NB4 (cell line): Measurements from ENCODE around the gene CELF4.

ENCODE experiments used
- POLR2A ChIP-seq: IDR thresholded peaks from 2 replicates; pipeline ENCODE4 v1.6.1; 2011; ENCODE audit warnings: mild to moderate bottlenecking; ENCODE audit not compliant: insufficient read length; ENCODE audit errors: extremely low read depth
- TF ChIP-seq, protein P1 (sequence below): IDR thresholded peaks from one replicate; pipeline ENCODE4 v1.5.1; 2012; ENCODE audit warnings: low read depth, low read length

DNA sequence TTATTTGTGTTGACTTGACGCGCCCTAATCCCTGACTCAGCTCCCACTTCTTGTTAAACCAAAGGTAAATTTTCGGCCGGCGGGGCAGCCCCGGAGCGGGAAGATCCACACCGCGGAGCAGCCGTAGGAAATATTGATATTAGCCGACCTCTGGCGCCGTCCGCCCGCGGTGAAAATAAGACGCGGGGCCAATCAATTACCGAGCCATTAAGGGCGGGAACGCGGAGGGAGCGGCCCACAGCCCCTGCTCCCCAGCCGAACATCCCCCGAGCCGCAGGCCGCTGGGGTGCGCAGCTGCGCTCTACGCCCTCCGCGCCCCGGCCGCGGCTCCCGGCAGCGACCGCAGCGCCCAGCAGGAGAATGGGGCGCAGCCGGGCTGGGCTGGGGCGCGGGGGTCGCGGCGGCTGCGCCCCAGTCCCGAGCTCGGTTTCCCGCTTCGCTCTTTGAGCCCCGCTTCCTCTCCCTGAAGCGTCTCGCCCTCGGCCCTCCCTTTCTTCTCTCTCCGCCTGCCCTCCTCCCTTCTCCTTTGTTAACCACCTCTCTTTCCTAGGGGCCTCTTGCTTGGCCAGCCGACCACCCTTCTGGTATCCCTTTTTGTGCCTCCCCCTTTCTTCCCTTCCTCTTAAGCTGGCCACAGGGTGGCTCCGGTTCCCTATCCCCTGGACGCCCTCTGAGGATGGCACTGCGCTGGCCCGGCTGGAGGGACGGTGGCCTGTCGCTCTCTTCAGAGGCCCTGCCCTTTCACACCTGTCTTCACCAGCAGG lies 40.9 kb downstream of the CELF4 start:
- TF ChIP-seq POLR2A = no peak
- TF ChIP-seq, protein P1, sequence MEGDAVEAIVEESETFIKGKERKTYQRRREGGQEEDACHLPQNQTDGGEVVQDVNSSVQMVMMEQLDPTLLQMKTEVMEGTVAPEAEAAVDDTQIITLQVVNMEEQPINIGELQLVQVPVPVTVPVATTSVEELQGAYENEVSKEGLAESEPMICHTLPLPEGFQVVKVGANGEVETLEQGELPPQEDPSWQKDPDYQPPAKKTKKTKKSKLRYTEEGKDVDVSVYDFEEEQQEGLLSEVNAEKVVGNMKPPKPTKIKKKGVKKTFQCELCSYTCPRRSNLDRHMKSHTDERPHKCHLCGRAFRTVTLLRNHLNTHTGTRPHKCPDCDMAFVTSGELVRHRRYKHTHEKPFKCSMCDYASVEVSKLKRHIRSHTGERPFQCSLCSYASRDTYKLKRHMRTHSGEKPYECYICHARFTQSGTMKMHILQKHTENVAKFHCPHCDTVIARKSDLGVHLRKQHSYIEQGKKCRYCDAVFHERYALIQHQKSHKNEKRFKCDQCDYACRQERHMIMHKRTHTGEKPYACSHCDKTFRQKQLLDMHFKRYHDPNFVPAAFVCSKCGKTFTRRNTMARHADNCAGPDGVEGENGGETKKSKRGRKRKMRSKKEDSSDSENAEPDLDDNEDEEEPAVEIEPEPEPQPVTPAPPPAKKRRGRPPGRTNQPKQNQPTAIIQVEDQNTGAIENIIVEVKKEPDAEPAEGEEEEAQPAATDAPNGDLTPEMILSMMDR = no peak
